Measurements from ENCODE around the gene ALDH1L1. TPM values are rescaled to one million over a fixed set of nuclear protein-coding genes. Genes with fewer than 3 reads are reported as not detected.

The ALDH1L1 gene
- total RNA-seq, 1 experiment from 2014 or later, result not detected

DNA sequence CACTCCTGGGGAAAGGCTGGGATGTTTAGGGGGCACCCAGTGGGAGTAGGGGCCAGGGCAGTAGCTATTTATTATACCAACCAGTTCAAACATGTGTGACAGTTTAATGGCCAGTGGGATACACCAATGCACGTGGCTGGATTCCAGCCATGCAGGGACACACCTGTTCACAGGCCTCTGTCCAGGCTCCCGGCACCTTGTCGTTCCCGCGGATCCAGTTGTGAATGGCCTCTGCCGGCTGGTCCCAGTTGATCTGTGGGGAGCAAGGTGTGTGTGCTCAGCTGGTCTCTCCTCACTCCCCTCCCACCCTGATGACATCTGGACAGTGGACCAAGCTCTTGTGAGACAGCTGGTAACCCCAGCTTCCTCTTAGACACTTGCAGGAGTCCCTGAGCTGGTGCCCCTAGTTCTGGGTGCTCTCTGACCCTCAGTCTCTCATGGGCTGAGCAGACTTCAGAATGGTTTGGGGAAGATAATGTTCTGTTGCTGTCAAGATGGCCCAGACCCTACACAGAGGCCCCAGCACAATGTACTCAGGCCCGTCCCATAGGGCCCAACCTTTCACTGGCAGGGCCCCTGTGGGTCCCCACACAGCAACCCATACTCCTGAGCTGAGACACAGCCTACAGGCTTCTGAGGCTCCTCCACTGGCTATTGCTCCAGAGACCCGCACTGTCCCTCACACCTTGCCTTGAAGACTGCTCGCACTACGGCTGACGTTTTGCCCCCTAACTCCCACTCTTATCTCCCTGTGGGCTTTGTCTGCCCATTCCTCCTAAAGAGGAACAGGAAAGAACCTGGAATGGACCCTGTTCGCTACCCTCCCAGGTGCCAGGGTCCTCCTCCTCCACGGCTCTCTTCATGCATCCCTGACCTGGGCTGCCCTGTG lies 25.8 kb downstream of the ALDH1L1 start:
- no peak for DNase-seq (ENCODE audit: low read depth)

GRCh38 chr3:126153695-126154360 lies 26.6 kb downstream of the ALDH1L1 start:
- DNase-seq (ENCODE audit: low read depth), result no peak

DNA sequence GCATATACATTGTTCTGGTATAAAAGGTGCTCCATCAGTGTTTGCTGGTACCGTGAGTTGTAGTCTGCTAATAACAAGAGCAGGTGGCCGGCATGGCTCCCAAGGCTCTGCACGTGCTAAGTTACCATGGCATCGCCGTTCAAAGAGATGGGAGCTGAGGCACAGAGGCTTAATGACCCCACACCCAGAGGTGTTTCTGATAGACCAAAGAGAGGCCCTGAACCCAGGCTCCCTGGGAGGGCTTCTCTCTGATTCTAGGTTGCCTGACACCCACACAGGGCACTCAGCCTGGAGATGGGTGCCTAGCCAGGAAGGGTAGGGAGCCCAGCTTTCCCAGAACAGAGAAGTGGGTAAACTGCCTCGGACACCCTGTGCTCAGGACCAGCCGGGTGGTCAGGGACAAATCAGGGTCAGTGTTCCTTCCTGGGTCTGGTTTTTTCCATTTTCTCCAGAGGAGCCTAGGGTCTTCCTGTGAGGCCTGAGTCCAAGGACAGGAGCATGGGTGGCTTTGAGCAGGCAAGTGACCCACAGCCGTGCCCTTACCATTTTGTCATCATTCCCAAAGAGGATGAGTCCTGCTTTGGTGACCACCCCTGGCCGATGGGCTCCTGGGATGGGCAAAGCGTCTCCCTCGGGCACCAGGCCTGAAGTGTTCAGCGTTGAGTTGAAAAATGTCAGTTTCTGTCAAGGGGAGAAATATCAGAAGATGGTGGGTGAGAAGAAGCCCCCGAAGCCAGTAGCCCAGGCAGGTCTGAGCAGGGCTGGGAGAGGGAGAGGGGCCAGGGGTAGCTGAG lies 27.3 kb downstream of the ALDH1L1 start:
- no peak for DNase-seq (ENCODE audit: low read depth)

DNA sequence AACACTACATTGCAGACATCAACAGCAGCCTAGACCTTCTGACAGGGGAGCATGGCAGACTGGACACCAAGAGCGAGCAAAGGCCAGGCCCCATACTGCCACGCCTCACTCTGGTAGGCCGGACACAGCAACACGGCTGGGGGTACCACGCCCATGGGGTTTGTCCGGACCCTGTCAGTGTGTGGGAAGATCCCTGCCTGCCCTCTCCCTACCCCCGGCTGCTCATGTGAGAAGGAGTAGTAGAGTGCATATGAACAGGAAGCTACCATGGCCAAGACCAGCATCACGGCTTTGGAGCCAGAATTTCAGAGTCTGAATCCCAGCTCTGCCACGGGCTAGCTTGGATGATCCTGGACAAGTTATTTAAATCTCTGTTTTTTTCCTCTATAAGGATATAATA lies 27.9 kb downstream of the ALDH1L1 start:
- no peak for DNase-seq (ENCODE audit: low read depth)

DNA sequence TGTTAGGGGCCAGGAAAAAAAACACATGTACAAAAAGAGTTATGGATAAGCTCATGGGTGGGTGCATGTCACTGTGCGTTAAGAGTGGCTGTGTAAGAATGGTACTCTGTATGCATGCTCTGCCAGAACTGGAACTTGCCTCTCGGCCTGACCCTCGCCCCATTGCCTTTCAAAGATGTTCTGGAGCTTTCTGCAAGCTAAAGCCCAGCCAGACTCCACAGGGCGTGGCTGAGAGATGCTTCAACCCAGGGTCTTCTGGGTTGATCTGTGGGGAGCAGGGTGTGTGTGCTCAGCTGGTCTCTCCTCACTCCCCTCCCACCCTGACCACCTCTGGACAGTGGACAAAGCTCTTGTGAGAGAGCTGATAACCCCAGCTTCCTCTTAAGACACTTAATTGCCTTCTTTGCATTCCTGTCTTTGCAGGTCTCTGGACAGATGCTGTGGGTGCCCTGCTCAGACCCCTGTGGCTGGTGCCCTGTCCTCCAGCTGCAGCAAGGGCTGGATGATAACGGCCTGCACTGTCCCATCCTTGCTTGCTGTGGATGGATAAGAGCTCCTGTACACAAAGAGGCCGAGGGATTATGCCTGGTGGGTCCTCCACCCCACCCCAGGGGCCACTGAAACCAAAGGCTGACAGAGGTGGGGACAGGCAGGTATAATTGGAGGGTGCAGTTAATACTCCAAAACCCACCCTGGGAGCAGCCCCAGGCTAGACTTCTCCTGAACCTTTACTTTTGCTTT lies 28.7 kb downstream of the ALDH1L1 start:
- no peak for DNase-seq (ENCODE audit: low read depth)

GRCh38 chr3:126149960-126150515 lies 30.3 kb downstream of the ALDH1L1 start:
- DNase-seq (ENCODE audit: low read depth), result no peak

GRCh38 chr3:126149256-126149902 lies 31.0 kb downstream of the ALDH1L1 start:
- DNase-seq (ENCODE audit: low read depth), result no peak

- no peak for DNase-seq (ENCODE audit: low read depth)
These were observed 32.3 kb downstream of the ALDH1L1 start for GRCh38 chr3:126147932-126148683.

GRCh38 chr3:126147147-126147931 lies 33.0 kb downstream of the ALDH1L1 start:
- no peak for DNase-seq (ENCODE audit: low read depth)

GRCh38 chr3:126146525-126147146 lies 33.8 kb downstream of the ALDH1L1 start:
- no peak for DNase-seq (ENCODE audit: low read depth)

- no peak for DNase-seq (ENCODE audit: low read depth)
These were observed 34.4 kb downstream of the ALDH1L1 start for GRCh38 chr3:126146034-126146433.

GRCh38 chr3:126142652-126143051 lies 37.7 kb downstream of the ALDH1L1 start:
- DNase-seq (ENCODE audit: low read depth), result no peak

- no peak for DNase-seq (ENCODE audit: low read depth)
These were observed 42.8 kb downstream of the ALDH1L1 start for GRCh38 chr3:126137490-126138130.

- DNase-seq (ENCODE audit: low read depth), result no peak
These were observed 43.8 kb downstream of the ALDH1L1 start for GRCh38 chr3:126136428-126137220.

- DNase-seq (ENCODE audit: low read depth), result no peak
These were observed 44.8 kb downstream of the ALDH1L1 start for GRCh38 chr3:126135406-126136076.

DNA sequence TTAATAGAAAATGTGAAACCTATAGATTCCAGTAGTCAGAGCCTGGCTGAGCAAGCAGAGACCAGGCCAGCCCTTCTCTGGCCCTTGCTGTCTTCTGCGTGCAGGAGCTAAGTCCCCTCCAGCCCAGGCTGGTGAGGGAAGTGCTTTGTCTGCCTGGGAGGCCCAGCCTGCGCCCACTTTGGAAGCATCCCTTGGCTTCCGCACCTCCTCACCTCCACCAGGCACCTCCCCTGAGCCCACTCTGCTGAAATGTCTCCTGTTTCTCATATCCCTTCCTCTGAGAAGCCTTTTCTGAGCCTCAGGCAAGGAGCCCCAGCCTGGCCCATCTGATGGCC lies 45.3 kb downstream of the ALDH1L1 start:
- DNase-seq (ENCODE audit: low read depth), result no peak
